Gastroesophageal sphincter (tissue), 3 donors: ENCODE data around the gene GADD45B.

Experiments
- POLR2AphosphoS5 ChIP-seq: sonication (generic); formaldehyde crosslinking; IDR thresholded peaks from one replicate; pipeline ENCODE4 v1.6.1; 2017; ENCODE audit warnings: antibody characterized with exemption
- TF ChIP-seq, protein P1 (sequence below), 4 experiments: fragments of 200-600 bp in 2 of 4; fragments of 450-650 bp in 2 of 4; sonication (generic) in 1 of 4; IDR thresholded peaks; one replicate each; pipeline ENCODE4 v1.5.1; 2017 to 2019; ENCODE audit warnings: antibody characterized with exemption in 4 of 4, mild to moderate bottlenecking in 2 of 4, moderate library complexity in 2 of 4

DNA sequence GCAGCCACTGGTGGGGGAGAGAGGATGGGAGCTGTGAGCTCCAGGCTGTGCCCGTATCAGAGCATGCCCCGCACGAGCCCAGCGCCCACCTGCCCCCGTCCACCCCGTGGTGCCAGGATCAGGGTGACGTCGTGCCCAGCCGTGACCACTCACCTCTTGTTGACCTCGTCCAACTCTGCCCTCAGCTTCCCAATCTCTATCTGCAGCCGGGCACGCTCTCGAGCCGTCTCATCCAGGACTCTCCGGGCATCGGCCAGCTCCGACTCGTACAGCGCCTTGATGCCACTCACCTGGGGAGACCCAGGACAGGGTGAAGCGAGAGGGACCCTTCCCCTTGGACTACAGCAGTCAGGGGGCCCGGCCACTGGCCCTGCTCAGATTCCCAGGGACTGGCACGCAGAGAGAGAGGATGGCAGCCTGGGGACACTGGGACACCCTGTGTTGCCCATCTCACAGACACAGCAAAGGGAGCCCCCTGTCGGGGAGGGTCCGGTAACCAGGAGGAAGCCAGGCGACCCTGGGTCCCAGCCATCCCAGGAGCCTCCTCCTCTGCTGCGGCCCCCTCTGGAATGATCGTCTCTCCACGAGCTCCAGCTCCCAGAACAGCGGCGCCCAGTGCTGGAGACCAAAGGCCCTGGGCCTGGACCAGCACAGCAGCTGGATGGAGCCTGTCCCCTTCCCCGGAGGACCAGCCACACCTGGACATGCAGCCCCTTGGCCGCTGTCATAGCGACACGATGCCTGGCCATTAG lies 31.5 kb upstream of the GADD45B start:
- no peak for TF ChIP-seq POLR2AphosphoS5
- TF ChIP-seq, protein P1, sequence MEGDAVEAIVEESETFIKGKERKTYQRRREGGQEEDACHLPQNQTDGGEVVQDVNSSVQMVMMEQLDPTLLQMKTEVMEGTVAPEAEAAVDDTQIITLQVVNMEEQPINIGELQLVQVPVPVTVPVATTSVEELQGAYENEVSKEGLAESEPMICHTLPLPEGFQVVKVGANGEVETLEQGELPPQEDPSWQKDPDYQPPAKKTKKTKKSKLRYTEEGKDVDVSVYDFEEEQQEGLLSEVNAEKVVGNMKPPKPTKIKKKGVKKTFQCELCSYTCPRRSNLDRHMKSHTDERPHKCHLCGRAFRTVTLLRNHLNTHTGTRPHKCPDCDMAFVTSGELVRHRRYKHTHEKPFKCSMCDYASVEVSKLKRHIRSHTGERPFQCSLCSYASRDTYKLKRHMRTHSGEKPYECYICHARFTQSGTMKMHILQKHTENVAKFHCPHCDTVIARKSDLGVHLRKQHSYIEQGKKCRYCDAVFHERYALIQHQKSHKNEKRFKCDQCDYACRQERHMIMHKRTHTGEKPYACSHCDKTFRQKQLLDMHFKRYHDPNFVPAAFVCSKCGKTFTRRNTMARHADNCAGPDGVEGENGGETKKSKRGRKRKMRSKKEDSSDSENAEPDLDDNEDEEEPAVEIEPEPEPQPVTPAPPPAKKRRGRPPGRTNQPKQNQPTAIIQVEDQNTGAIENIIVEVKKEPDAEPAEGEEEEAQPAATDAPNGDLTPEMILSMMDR (IDR thresholded peaks at IDR 0.05) = no peak
